Ramos (cell line): ENCODE results near the gene HSF4.

Source experiments
- in situ Hi-C: fragments of 300-500 bp; cut with MboI; formaldehyde crosslinking; loops from one replicate; pipeline ENCODE4 v1.14.3; 2022; ENCODE audit warnings: low sequenced_read_pairs; ENCODE audit not compliant: unreplicated experiment

HSF4 gene

GRCh38 chr16:67213197-67214019 lies 48.9 kb downstream of the HSF4 start:
- in situ Hi-C loops, result no loop called here

GRCh38 chr16:67215706-67216105 lies 51.2 kb downstream of the HSF4 start:
- in situ Hi-C loops, result no loop called here

- in situ Hi-C loops, result no loop called here
These were observed 52.3 kb downstream of the HSF4 start for GRCh38 chr16:67216612-67217490.
